Fibroblast of the aortic adventitia (primary cell): ENCODE data around the gene SKIDA1. TPM values are rescaled to one million over a fixed set of nuclear protein-coding genes. Genes with fewer than 3 reads are reported as not detected.
"Not testable (repeated sequence)": the region's sequence is repeated elsewhere in the genome, so short reads cannot be mapped to it uniquely, and the experiment has no call there.

Source experiments
- DNase-seq: peaks from one replicate; pipeline ENCODE4 v3.0.0-alpha.2; 2010; ENCODE audit warnings: low read depth
- H3K4me3 ChIP-seq: 2 replicates; pipeline ENCODE4 v1.5.1; 2011; ENCODE audit warnings: low read depth, mild to moderate bottlenecking, control low read depth, low read length, moderate library complexity
- CTCF ChIP-seq: IDR thresholded peaks from 2 replicates; pipeline ENCODE4 v1.5.1; 2011; ENCODE audit warnings: mild to moderate bottlenecking, low read length, control low read depth, inconsistent platforms; ENCODE audit not compliant: insufficient read depth
- total RNA-seq: library from RNA; depleted of rRNA; stranded (reverse); fragments of >200 nt; gene quantifications from 2 replicates; pipeline ENCODE4 v1.2.3, GENCODE V29; 2012; ENCODE audit warnings: low replicate concordance

The SKIDA1 gene
- total RNA-seq, 1 donor, result 0.90 TPM

GRCh38 chr10:21547246-21547645, 21.8 kb upstream of the SKIDA1 start:
- DNase-seq, result no peak
- H3K4me3 ChIP-seq, result no peak overlapping the region
- no peak for TF ChIP-seq CTCF

DNA sequence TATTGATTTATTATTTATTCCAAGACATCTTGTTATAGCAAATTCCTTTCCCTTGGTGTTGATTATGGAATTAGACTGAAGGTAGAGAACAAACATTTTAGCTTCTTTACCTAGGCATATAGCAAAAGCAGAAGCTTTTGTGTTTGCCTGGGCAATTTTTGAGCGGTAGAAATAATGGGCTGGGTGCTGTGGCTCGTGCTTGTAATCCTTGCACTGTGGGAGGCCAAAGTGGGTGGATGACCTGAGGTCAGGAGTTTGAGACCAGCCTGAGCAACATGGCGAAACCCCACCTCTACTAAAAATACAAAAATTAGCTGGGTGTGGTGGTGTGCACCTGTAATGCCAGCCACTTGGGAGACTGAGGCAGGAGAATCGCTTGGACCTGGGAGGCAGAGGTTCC, 15.2 kb upstream of the SKIDA1 start:
- DNase-seq, H3K4me3 ChIP-seq: not testable (repeated sequence)

DNA sequence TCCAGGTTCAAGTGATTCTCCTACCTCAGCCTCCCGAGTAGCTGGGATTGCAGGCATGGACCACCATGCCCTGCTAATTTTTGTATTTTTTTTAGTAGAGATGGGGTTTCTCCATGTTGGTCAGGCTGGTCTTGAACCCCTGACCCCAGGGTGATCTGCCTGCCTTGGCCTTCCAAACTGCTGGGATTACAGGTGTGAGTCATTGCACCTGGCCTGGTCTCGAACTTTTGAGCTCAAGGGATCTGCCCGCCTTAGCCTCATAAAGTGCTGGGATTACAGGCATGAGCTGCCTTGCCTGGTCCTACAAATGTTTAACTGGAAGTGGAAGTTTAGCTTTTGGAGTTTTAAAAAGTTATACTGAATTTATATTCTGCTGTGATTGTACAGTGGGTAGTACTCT, 11.4 kb upstream of the SKIDA1 start:
- no peak for DNase-seq
- TF ChIP-seq CTCF, result no peak
- no peak overlapping the region for H3K4me3 ChIP-seq

DNA sequence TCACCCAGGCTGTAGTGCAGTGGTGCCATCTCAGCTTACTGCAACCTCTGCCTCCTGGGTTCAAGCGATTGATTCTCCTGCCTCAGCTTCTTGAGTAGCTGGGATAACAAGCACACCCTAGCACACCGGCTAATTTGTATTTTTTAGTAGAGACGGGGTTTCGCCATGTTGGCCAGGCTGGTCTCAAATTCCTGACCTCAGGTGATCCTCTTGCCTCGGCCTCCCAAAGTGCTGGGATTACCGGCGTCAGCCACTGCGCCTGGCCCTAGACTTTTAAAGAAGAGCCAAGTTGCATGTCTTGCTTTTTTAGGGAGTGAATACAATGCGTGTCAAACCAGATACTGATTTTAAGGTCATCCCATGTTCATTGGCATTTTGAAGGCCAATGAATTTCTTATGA, 10.5 kb upstream of the SKIDA1 start:
- H3K4me3 ChIP-seq, result peak overlapping the region; percentile 86
- DNase-seq, result not testable (repeated sequence)

DNA sequence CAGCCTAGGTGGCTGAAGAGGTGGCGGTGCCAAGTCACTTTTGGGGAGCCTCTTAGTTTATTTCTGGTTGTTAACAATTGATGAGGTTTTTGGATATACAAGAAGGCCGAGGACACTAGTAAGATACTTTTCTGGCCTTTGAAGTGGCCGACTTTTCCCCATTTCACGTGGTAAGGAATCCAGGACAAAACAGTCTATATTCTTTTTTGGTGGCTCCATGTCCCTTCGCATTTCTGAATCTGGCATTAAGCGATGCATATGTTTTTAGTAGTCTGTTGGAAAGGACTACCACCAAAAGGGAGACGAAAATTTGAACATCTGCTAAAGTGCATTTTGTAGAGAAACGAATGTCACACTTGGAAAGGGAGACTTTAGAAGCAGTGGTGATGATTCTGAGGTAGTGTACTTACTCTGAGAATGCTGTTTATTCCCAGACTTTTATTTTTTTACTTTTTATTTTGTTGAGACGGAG, 10.0 kb upstream of the SKIDA1 start:
- no peak for TF ChIP-seq CTCF
- no peak for DNase-seq
- H3K4me3 ChIP-seq, result peak overlapping the region; percentile 86

DNA sequence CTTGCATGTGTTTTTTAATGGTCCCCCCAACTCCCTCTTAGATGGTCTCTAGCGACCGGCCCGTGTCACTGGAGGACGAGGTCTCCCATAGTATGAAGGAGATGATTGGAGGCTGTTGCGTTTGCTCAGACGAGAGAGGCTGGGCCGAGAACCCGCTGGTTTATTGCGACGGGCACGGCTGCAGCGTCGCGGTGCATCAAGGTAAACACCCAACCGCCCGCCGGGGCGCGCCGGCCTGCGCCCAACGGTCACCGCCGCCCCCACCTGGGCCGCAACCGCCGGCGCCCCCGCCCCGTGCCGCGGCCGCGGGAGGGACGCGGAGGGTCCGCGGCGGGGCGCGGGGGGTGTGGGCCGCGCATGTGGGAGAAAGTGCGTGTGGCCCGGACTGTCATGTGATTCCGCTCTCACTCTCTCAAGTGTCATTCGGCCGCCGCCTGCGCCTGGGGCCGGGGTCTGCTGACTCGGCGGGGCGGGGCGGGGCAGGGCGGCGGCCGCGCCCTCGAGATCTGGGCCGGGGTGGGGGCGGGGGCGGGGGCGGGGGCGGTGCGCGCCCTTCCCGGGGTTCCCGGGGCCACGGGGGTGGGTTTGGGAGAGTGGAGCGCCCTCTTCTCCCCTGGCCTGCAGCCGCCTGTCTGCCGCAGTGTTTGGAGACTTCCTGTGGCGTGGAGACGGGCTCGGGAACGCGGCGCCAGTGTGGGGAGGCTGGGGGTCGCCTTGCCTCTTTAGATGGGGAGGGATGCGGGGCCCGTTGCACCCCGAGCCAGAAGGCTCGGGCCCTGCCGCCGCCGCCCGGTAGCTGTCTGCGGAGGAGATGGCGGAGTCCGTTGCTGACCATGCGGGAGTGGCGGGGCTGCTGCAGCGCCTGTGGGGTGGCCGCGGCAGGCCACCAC, 9.4 kb upstream of the SKIDA1 start:
- H3K4me3 ChIP-seq, result peak overlapping the region; percentile 86
- DNase-seq, result no peak
- no peak for TF ChIP-seq CTCF

GRCh38 chr10:21534280-21534586, 8.8 kb upstream of the SKIDA1 start:
- no peak for TF ChIP-seq CTCF
- H3K4me3 ChIP-seq, result peak overlapping the region; percentile 86
- no peak for DNase-seq
